ENCODE results near the gene PTPRN2. TPM values are rescaled to one million over a fixed set of nuclear protein-coding genes. Genes with fewer than 3 reads are reported as not detected.

PTPRN2 gene
- total and polyA plus RNA-seq, 2 of the 8 experiments (the other 6 are each of a cell fraction or from before 2014, with no cell fraction given), result 2.6 to 4.5 TPM

DNA sequence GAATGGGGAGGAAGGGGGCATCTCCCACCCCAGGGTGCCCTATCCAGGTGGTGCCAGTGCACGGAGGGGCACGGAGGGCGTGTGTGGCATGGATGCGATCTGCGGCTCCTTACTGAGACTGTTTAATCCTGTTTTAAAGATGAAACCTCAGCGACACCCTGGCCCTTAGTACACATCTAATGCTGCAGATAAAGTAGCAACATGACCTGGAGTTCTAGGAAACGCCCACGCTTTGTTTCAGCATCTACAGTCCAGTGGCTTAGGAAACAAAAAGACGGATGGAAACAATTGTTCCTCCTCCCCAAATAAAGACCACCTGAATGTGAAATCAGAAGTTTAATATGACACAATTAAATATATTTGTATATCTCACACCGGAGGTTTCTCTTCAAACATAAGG lies 1048.9 kb downstream of the PTPRN2 start:
- H2AFZ ChIP-seq (ENCODE audit: low read length), result no peak overlapping the region
- H4K91ac ChIP-seq (replicated peaks; ENCODE audit: insufficient read length, low read length), result no peak overlapping the region
- no peaks in the 10 kb centered on the region for H3K23me2 ChIP-seq (ENCODE audit: low read depth, low read length)
- no peak overlapping the region for H2BK12ac ChIP-seq (ENCODE audit: low read depth, low read length)
- H4K8ac ChIP-seq (ENCODE audit: extremely low read depth, insufficient read depth, low read length), result no peak overlapping the region
- POLR2A ChIA-PET (ENCODE audit: partially characterized antibody), result no interaction called here
- no peak overlapping the region for H3K27ac ChIP-seq (ENCODE audit: low read depth, low read length)
- FAIRE-seq (no peak), DNase-seq (ENCODE audit: low read depth in 1 of 2, low spot score in 2 of 2) (no peak)
- H2BK20ac ChIP-seq (ENCODE audit: low read length), result no peak overlapping the region
- no peak overlapping the region for H3K4me3 ChIP-seq (ENCODE audit: extremely low read depth in 1 of 4, insufficient read depth in 2 of 4, low read depth in 3 of 4, low read length in 4 of 4)
- no peaks in the 10 kb centered on the region for H3K36me3 ChIP-seq (ENCODE audit: control insufficient read depth in 2 of 4, insufficient read depth in 4 of 4, low read length in 3 of 4)
- no peaks in the 10 kb centered on the region for H3K79me1 ChIP-seq (ENCODE audit: low read depth, low read length)
- no peak overlapping the region for H3K18ac ChIP-seq (ENCODE audit: extremely low read depth, low read length)
- no peaks in the 10 kb centered on the region for H3K79me2 ChIP-seq (ENCODE audit: control insufficient read depth in 1 of 2, insufficient read depth in 2 of 2, low read length in 2 of 2)
- H2BK120ac ChIP-seq (replicated peaks; ENCODE audit: low read depth, low read length), result no peak overlapping the region
- H3K56ac ChIP-seq (replicated peaks; ENCODE audit: insufficient read length, low read depth, low read length), result no peak overlapping the region
- H3K9ac ChIP-seq (replicated peaks in 1 of 4; ENCODE audit: extremely low read depth in 1 of 4, low read depth in 3 of 4, low read length in 3 of 4), result no peak overlapping the region
- H4K20me1 ChIP-seq (replicated peaks in 1 of 2; ENCODE audit: control insufficient read depth in 1 of 2, insufficient read depth in 2 of 2, low read length in 2 of 2), result no peaks in the 10 kb centered on the region
- H3K23ac ChIP-seq (ENCODE audit: insufficient read length), result no peak overlapping the region
- no peak overlapping the region for H2BK5ac ChIP-seq (ENCODE audit: low read depth, low read length)
- H3K4me1 ChIP-seq (replicated peaks in 1 of 4; ENCODE audit: control insufficient read depth in 3 of 4, insufficient read depth in 4 of 4, low read length in 3 of 4), result no peaks in the 10 kb centered on the region
- no peak overlapping the region for H3K4ac ChIP-seq (replicated peaks; ENCODE audit: insufficient read length, low read depth, low read length)
- CTCF ChIA-PET (ENCODE audit: partially characterized antibody), result no interaction called here
- no peaks in the 10 kb centered on the region; a peak in 1 of 7 replicates for H3K27me3 ChIP-seq (replicated peaks in 1 of 4; ENCODE audit: control insufficient read depth in 3 of 4, extremely low read depth in 1 of 4, insufficient read depth in 3 of 4, low read length in 3 of 4)
- no peak overlapping the region for H4K5ac ChIP-seq (ENCODE audit: insufficient read length, low read depth, low read length)
- no peak overlapping the region for H3K4me2 ChIP-seq (ENCODE audit: insufficient read depth in 1 of 2, low read depth in 2 of 2, low read length in 2 of 2)
- H3K9me3 ChIP-seq (ENCODE audit: insufficient read depth in 2 of 2, low read depth in 1 of 2, low read length in 1 of 2), result no peaks in the 10 kb centered on the region
- no peak overlapping the region for H2BK15ac ChIP-seq (ENCODE audit: low read length)
- H2AK5ac ChIP-seq (ENCODE audit: low read depth, low read length), result no peak overlapping the region
- 93% methylated on average over 10 of the region's 10 CpGs; no CpG with 5 or more reads in 1 of the 2 experiments for WGBS, 2 experiments (ENCODE audit: extremely low coverage in 1 of 2, insufficient coverage in 1 of 2, insufficient read length in 1 of 2, insufficient replicate concordance in 2 of 2, low coverage in 1 of 2, low lambda C conversion rate in 2 of 2, missing lambda C conversion rate in 1 of 2)
- no peak overlapping the region for H3K14ac ChIP-seq (ENCODE audit: insufficient read length)
- no peak for TF ChIP-seq PHF8 (conservative IDR thresholded peaks at IDR 0.05; ENCODE audit: low read depth, low read length)
- TF ChIP-seq SP2 (IDR thresholded peaks at IDR 0.05; ENCODE audit: low read length), result no peak
- no peak for TF ChIP-seq CBX5 (IDR thresholded peaks at IDR 0.05; ENCODE audit: low read depth, low read length)
- TF ChIP-seq, protein P1, sequence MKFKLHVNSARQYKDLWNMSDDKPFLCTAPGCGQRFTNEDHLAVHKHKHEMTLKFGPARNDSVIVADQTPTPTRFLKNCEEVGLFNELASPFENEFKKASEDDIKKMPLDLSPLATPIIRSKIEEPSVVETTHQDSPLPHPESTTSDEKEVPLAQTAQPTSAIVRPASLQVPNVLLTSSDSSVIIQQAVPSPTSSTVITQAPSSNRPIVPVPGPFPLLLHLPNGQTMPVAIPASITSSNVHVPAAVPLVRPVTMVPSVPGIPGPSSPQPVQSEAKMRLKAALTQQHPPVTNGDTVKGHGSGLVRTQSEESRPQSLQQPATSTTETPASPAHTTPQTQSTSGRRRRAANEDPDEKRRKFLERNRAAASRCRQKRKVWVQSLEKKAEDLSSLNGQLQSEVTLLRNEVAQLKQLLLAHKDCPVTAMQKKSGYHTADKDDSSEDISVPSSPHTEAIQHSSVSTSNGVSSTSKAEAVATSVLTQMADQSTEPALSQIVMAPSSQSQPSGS (IDR thresholded peaks at IDR 0.05; ENCODE audit: low read length), result no peak
- no peak for TF ChIP-seq EGR1 (IDR thresholded peaks at IDR 0.05; ENCODE audit: borderline replicate concordance, low read depth, low read length)
- TF ChIP-seq NANOG (IDR thresholded peaks at IDR 0.05; ENCODE audit: insufficient read depth, low read depth, low read length, poor library complexity, severe bottlenecking), result no peak
- TF ChIP-seq RXRA (IDR thresholded peaks at IDR 0.05; ENCODE audit: insufficient read depth, low read depth, low read length), result no peak
- no peak for TF ChIP-seq CREB1 (IDR thresholded peaks at IDR 0.05)
- no peak for TF ChIP-seq BRCA1 (IDR thresholded peaks at IDR 0.05; ENCODE audit: low read depth, low read length)
- TF ChIP-seq TAF7 (optimal IDR thresholded peaks at IDR 0.05; ENCODE audit: borderline replicate concordance, low read depth, low read length), result no peak
- no peak for TF ChIP-seq RAD21 (IDR thresholded peaks at IDR 0.05 in 1 of 2, conservative IDR thresholded peaks at IDR 0.05 in 1 of 2; ENCODE audit: low read depth in 2 of 2, low read length in 2 of 2)
- no peak for TF ChIP-seq TBP (IDR thresholded peaks at IDR 0.05; ENCODE audit: low read depth, low read length)
- no peak for TF ChIP-seq KDM5A (IDR thresholded peaks at IDR 0.05; ENCODE audit: low read length)

All from H1 (cell line).